WERI-Rb-1 (cell line): ENCODE measurements around the gene EOGT.

ENCODE experiments used
- DNase-seq: peaks from one replicate; pipeline ENCODE4 v3.0.0-alpha.2; 2020
- H3K27ac ChIP-seq: fragments of 250-450 bp; sonication (Bioruptor Pico); 2 replicates; pipeline ENCODE4 v1.5.1; 2020; ENCODE audit warnings: mild to moderate bottlenecking, moderate library complexity
- H3K27me3 ChIP-seq: fragments of 250-450 bp; sonication (Bioruptor Pico); 2 replicates; pipeline ENCODE4 v1.5.1; 2021; ENCODE audit warnings: mild to moderate bottlenecking, low read depth, moderate library complexity; ENCODE audit not compliant: insufficient read depth, severe bottlenecking
- H3K36me3 ChIP-seq: fragments of 250-450 bp; sonication (Bioruptor Pico); 2 replicates; pipeline ENCODE4 v1.5.1; 2020; ENCODE audit warnings: mild to moderate bottlenecking, moderate library complexity
- H3K4me3 ChIP-seq: 2 replicates; pipeline ENCODE4 v1.5.1; 2011; ENCODE audit warnings: low read depth, mild to moderate bottlenecking, control low read depth, low read length
- H3K9me3 ChIP-seq: fragments of 250-450 bp; sonication (Bioruptor Pico); 2 replicates; pipeline ENCODE4 v1.5.1; 2021; ENCODE audit warnings: mild to moderate bottlenecking, moderate library complexity; ENCODE audit not compliant: severe bottlenecking
- CTCF ChIP-seq: IDR thresholded peaks from 2 replicates; pipeline ENCODE4 v1.5.1; 2011; ENCODE audit warnings: low read depth, mild to moderate bottlenecking, control low read depth, inconsistent platforms, low read length

The EOGT gene

GRCh38 chr3:69012800-69013252, 658 bp downstream of the EOGT start:
- H3K36me3 ChIP-seq: peaks cover 14% of the 10 kb centered on the region
- no peaks in the 10 kb centered on the region for H3K27me3 ChIP-seq
- no peaks in the 10 kb centered on the region for H3K9me3 ChIP-seq
- peak overlapping the region; percentile 75 for H3K4me3 ChIP-seq
- TF ChIP-seq CTCF: peak; percentile 36
- H3K27ac ChIP-seq: peak overlapping the region; percentile 93
- peak; percentile 52 for DNase-seq

- H3K9me3 ChIP-seq: no peaks in the 10 kb centered on the region
- H3K27ac ChIP-seq: no peak overlapping the region
- H3K27me3 ChIP-seq: no peaks in the 10 kb centered on the region
- peaks cover 14% of the 10 kb centered on the region for H3K36me3 ChIP-seq
- DNase-seq: no peak
- peak overlapping the region; percentile 75; the same call in 1 of the 2 replicates for H3K4me3 ChIP-seq
- no peak for TF ChIP-seq CTCF
Observed at GRCh38 chr3:69012100-69012799, 1.2 kb downstream of the EOGT start.

GRCh38 chr3:69011096-69011730, 2.3 kb downstream of the EOGT start:
- Histone ChIP-seq H3K27me3 (no peaks in the 10 kb centered on the region), H3K9me3 (no peaks in the 10 kb centered on the region), H3K36me3 (peaks cover 14% of the 10 kb centered on the region), H3K27ac (no peak overlapping the region), H3K4me3 (no peak overlapping the region)
- DNase-seq: no peak
- TF ChIP-seq CTCF: no peak

GRCh38 chr3:69009559-69010410, 3.7 kb downstream of the EOGT start:
- Histone ChIP-seq H3K27me3 (no peaks in the 10 kb centered on the region), H3K4me3 (no peak overlapping the region), H3K27ac (no peak overlapping the region), H3K36me3 (peaks cover 20% of the 10 kb centered on the region), H3K9me3 (no peaks in the 10 kb centered on the region)
- no peak for DNase-seq
- TF ChIP-seq CTCF: no peak

GRCh38 chr3:69008980-69009379, 4.5 kb downstream of the EOGT start:
- no peak overlapping the region for H3K4me3 ChIP-seq
- H3K9me3 ChIP-seq: no peaks in the 10 kb centered on the region
- no peaks in the 10 kb centered on the region for H3K27me3 ChIP-seq
- TF ChIP-seq CTCF: no peak
- no peak for DNase-seq
- peaks cover 20% of the 10 kb centered on the region for H3K36me3 ChIP-seq
- H3K27ac ChIP-seq: no peak overlapping the region
